HG03571 (cell line): ENCODE results near the gene CDHR2.
"Not testable (repeated sequence)": the region's sequence is repeated elsewhere in the genome, so short reads cannot be mapped to it uniquely, and the experiment has no call there.

ENCODE experiments used
- ATAC-seq: cut with Tn5 transposase; IDR thresholded peaks from one replicate; pipeline ENCODE4 v1.9.1; 2021; ENCODE audit not compliant: unreplicated experiment

CDHR2 gene

DNA sequence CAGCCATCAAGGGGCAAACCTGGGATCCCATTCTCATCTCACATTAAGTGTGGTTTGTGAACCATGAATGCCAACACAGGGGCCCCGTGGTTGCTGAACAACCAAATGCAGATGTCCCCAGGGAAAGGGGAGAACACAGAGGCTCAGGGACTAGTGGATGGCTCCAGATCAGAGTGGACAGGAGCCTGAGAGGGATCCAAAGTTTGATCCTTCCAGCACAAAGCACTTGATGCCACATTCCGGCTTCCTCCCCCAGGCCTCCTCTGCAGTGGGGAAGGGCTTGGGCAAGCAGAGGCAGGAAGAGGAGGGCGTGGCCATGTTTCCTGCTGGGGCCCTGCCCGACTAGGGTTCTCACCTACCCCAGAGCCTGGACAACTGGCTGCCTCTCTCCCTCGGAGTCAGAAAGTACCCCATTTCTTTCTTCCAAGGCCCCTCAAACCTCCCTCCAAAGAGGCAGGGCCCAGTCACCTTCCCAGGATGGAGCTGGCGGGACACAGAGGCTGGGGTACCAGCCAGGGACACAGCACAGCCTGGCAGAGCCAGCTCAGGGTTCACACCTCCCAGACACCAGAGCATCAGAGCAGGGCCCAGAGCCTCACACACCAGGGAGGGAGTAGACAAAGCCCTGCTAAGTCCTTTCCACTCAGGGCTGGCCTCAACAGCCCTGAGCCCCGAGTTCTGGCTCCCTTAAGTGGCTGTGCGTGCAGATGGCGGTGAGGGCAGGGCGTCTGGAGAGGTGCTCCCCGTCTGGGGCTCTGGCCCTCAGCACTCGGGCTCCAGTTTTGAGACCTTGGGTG is 7.6 kb upstream of the CDHR2 start:
- no peak for ATAC-seq

DNA sequence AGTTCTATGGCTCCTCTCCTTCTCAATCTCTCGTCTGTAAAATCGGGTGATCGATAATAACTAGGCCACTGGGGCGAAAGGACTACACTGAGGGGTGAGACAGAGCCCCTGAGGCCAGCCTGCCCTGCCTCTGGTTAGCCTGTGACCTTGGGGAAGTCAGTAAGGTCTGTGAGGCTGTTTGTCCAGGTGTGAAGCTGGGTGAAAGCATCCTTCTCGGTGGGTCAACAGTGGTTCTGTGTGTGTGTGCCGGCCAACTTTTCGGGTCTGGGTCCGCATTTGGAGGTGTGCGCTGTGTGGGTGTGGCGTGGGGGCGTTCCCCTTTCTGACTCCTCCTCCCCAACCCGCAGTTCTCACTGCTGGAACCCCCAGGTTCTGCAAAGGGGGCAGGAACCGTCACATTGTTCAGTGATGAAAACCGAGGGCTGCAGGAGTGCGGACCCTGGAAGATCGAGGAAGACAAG is 7.0 kb upstream of the CDHR2 start:
- no peak for ATAC-seq

GRCh38 chr5:176542596-176543427 is 6.3 kb upstream of the CDHR2 start:
- peak; percentile 39 for ATAC-seq

GRCh38 chr5:176543428-176544182 is 5.5 kb upstream of the CDHR2 start:
- ATAC-seq: peak; percentile 61

GRCh38 chr5:176545388-176545736 is 3.8 kb upstream of the CDHR2 start:
- no peak for ATAC-seq

- ATAC-seq: no peak
These were observed 3.2 kb upstream of the CDHR2 start for GRCh38 chr5:176545737-176546509.

GRCh38 chr5:176547802-176548201 is 1.3 kb upstream of the CDHR2 start:
- ATAC-seq: no peak

- ATAC-seq: no peak
These were observed 729 bp downstream of the CDHR2 start for GRCh38 chr5:176549871-176550270.

GRCh38 chr5:176550275-176550831 is 1.2 kb downstream of the CDHR2 start:
- no peak for ATAC-seq

DNA sequence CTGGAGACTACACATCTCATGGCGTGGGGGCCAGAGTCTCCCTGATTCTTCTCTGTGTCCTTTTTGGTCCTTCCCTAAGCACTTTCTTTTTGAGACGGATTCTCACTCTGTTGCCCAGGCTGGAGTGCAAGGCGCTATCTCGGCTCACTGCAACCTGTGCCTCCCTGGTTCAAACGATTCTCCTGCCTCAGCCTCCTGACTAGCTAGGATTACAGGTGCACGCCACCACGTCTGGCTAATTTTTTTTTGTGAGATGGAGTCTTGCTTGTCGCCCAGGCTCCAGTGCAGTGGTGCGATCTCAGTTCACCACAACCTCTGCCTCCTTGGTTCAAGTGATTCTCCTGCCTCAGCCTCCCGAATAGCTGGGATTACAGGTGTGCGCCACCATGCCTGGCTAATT is 1.8 kb downstream of the CDHR2 start:
- ATAC-seq: not testable (repeated sequence)

DNA sequence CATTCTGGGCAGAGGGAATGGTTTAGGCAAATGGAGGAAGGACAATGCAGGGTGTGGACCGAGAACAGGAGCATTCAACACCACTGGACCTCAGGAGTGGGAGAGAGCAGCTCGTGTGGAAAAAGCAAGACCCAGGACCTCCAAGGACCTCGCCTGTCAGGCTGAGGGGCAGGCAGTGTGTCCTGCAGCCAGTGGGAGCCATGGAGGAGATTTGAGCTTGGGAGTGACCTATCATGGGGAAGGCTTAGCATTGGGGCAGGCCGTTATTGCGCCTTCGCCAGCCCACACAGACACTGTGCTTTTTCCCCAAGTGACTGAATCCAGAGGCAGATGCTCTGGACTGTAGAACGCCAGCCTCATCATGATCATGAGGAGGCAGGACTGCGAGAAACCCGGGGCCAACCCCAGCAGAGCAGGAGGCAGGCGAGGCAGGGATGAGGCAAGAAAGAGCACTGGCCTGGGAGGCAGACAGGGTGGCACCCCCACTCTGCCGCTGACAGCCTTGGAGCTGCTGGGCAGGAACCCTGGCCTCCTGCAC is 3.3 kb downstream of the CDHR2 start:
- no peak for ATAC-seq

DNA sequence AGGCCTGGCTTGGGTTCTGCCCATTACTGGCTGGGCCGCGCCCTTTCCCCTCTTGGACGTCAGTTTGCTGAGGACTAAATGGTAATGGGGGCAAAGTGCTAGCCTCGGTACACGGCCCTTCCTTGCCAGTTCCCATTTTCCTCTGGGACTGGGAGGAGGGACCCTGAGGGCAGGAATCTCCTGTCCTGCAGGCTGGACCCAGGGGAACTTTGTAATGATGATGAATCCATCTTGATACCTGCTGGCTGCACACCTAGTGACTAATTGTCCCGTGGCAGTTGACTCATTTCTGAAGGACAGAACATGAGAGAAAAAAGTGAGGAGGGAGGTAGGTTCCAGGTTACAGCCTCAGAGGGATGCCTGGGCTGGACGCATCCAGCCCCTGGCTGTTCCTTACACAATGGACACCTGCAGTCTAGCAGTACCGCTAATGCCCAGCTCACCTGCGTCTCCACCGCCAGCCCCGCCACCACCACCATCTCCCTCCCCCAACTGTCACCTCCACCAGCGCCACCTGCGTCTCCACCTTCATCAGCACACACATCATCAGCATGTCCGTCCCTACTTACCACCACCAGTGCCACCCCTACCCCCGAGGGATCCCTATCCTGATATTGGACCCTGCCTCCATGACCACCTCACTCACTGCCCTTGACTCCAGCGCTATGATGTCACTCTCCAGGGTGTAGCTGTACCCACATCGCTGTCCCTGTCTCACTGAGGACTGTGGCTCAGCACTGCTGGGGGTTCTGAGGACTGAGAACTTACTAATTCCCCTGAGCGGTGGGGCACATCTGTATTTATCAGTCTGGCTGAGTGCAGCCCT is 4.3 kb downstream of the CDHR2 start:
- ATAC-seq: no peak

DNA sequence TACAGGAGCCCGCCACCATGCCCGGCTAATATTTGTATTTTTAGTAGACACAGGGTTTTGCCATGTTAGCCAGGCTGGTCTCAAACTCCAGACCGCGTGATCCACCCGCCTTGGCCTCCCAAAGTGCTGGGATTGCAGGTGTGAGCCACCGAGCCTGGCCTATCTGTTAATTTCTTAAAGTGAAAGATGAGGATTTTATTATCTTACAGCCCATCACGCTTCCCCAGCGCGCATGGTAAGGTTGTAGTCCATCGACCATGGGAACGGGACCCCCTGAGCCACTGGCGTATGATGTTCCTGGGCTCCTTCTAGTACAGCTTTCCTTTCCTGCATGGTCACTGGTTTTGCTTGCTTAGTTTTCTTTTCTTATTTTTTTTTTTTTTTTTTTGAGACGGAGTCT is 8.7 kb downstream of the CDHR2 start:
- ATAC-seq: no peak

DNA sequence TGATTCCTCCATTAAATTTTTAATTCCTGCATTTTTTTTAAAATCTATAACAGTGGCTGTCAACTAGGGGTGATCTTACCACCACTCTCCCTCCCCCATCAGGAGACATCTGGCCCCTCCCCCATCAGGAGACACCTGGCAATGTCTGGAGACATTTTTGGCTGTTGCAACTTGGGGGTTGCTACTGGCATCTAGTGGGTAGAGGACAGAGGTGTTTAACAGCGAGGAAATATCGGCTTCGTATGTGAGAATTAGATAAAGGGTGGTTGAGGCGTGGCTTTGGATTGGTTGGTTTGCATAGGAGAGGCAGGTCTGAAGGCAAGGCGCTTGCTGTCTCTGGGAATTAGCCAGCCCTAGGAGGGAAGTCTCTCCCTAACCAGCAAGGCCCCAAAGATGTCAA is 10.5 kb downstream of the CDHR2 start:
- ATAC-seq: no peak

DNA sequence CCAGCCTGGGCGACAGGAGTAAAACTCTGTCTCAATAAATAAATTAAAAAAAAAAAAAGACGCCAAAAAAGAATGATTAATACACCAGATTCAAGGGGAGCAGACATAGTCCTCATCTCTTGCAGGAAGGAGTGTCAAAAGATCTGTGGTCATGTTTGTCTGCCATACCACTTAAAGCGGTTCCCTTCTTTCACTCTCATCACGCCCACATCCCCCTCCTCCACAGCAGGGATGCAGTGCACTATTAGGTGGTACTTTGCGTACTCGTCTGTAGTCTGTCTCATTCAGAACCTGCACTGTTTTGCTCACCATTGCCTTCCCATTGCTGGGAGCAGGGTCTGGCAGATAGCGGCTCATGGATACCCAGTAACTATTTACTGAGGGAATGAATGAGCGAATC is 11.2 kb downstream of the CDHR2 start:
- no peak for ATAC-seq

DNA sequence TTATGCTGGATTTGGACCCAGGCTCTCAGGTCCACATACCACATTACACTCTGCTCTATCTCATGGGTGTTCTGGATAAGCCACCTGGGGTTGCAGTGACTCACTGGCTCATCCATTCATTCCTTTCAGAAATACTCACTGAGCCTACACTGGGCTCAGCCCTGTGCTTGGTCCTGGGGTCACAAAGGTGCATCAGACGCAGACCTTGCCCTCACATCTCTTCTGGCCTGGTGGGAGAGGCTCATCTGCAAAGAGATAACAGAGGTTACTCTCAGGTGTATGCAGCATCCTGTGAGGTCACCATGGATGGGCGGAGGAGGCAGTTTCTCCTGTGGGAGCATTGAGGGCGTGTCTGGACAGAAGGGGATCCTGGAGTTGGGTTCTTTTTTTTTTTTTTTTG is 12.1 kb downstream of the CDHR2 start:
- ATAC-seq: no peak

GRCh38 chr5:176562189-176562588 is 13.0 kb downstream of the CDHR2 start:
- ATAC-seq: no peak

DNA sequence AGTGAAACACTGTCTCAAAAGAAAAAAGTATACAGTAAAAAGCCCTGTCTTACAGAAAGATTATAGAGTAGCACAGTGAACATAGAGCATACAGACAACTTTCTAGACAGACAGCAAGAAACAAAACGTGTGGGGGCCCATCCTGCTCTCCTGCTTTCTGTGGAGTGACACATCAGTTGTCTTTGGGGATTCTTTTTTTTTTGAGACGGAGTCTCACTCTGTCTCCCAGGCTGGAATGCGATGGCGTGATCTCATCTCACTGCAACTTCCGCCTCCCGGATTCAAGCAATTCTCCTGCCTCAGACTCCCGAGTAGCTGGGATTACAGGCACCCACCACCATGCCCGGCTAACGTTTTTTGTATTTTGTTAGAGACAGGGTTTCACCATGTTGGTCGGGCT is 14.9 kb downstream of the CDHR2 start:
- no peak for ATAC-seq

- ATAC-seq: no peak
These were observed 16.7 kb downstream of the CDHR2 start for GRCh38 chr5:176565760-176566288.
